Mammary epithelial cell (primary cell): Measurements from ENCODE around the gene MYBPC3.

Experiments
- CTCF ChIP-seq, 2 donors: IDR thresholded peaks in 1 of 2; conservative IDR thresholded peaks in 1 of 2; 2 replicates each; pipeline ENCODE4 v1.5.1; 2011 to 2012; ENCODE audit warnings: inconsistent platforms in 2 of 2, low read length in 2 of 2, mild to moderate bottlenecking in 2 of 2, control low read depth in 1 of 2, low read depth in 1 of 2; ENCODE audit not compliant: insufficient read depth in 1 of 2; ENCODE audit errors: extremely low read depth in 1 of 2
- EZH2 ChIP-seq: IDR thresholded peaks from 2 replicates; pipeline ENCODE4 v1.6.1; 2012; ENCODE audit warnings: low read length, inconsistent platforms, borderline replicate concordance

GRCh38 chr11:47318166-47318565, 34.3 kb downstream of the MYBPC3 start:
- TF ChIP-seq CTCF (conservative IDR thresholded peaks at IDR 0.05 in 1 of 2, IDR thresholded peaks at IDR 0.05 in 1 of 2; ENCODE audit: extremely low read depth in 1 of 2, insufficient read depth in 1 of 2, low read depth in 1 of 2, low read length in 2 of 2), result no peak
- TF ChIP-seq EZH2, result no peak
